ENCODE measurements around the gene FASTKD1.
A peak's percentile ranks its signal among the peaks of the same experiment; 100 is the strongest.
"Not testable (repeated sequence)": the region's sequence is repeated elsewhere in the genome, so short reads cannot be mapped to it uniquely, and the experiment has no call there.

The FASTKD1 gene

DNA sequence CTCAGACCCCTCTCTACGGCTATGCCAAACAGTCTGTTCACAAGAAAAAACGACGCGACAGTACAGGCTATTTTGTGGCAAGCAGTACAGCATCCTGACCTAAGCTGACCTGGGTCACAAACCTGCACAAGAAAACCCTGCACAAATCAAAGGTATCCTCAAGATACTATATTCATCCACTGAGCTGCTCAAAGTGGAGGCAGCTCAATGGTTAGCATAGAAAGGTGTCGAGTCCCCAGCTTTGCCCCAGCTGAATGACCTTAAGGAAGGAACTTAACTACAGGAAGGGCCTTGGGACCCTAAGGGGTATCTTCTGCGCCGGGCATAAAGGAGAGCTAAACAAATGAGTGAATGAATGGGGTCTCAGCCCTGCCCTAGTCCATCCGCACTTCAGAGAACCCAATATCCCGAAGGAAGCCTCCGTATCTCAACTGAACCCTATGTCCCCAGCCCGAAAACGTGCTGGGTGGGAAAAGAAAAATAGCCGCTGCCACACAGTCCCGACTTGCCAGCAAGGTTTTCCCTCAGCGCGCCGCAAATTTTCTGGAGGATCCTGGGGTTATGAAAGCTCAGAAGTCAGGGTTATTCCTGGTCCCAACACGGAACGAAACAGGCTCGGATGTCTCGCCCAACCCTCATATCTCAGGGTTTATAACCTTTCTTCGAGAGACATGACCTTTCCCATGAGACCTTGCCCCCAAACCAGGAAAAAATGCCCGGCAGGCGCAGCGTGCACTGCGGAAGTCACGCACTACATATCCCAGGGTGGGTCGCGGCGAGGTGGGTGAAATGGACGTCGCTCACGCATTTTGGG lies at the start of gene FASTKD1:
TSS of gene FASTKD1 (minus strand) at position 706 of the 814 bp plus-strand sequence. CDS start 1,836 bp downstream, outside the sequence.
- DNase-seq (ENCODE audit: low read depth): peak; percentile 77

DNA sequence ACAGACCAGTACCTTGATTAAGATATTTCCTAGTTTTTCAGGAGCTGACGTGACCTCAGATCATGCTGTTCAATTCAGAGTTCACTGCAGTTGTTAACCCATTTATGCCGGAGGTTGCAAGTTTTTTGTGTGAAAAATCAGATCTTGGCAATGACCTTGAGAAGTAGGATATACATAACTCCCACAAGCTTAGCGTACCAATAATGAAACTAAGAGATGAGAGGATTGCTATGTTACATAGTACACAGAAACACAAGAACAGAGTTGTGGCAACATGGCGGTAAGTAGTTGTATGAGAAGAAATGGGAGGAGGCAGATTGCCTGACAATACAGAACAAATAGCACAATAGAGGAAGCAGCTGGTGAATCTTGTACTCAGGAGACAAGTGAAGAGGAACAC lies 49.6 kb upstream of the FASTKD1 start:
- no peak for DNase-seq (ENCODE audit: low read depth)

- no peak for DNase-seq (ENCODE audit: low read depth)
Observed at GRCh38 chr2:169620509-169620908, 46.8 kb upstream of the FASTKD1 start.

- no peak for DNase-seq (ENCODE audit: low read depth)
Observed at GRCh38 chr2:169619946-169620345, 46.3 kb upstream of the FASTKD1 start.

DNA sequence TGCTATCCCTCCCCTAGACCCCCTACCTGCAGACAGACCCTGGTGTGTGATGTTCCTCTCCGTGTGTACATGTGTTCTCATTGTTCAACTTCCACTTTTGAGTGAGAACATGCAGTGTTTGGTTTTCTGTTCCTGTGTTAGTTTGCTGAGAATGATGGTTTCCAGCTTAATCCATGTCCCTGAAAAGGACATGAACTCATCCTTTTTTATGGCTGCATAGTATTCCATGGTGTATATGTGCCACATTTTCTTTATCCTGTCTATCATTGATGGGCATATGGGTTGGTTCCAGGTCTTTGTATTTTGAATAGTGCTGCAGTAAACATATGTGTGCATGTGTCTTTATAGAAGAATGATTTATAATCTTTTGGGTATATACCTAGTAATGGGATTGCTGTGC lies 42.3 kb upstream of the FASTKD1 start:
- not testable (repeated sequence) for DNase-seq (ENCODE audit: low read depth)

DNA sequence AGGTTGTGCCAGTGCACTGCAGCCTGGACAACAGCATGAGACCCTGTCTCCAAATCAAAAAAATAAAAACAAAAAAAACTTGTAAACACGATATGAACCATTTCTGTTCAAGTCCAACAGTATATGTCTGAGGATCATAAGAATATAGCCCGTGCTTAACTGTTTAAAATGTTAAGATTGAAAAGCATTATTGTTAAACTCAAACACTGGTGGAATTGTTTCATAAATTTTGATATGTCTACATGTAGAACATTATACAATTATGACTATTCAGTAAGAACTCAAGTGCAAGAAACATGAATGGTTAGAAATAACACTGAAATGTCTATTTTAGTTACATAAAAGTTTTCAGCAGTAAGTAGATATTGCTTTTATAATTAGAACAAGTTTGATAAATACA lies 40.2 kb upstream of the FASTKD1 start:
- no peak for DNase-seq (ENCODE audit: low read depth)

- DNase-seq (ENCODE audit: low read depth): no peak
Observed at GRCh38 chr2:169609264-169609663, 35.6 kb upstream of the FASTKD1 start.

DNA sequence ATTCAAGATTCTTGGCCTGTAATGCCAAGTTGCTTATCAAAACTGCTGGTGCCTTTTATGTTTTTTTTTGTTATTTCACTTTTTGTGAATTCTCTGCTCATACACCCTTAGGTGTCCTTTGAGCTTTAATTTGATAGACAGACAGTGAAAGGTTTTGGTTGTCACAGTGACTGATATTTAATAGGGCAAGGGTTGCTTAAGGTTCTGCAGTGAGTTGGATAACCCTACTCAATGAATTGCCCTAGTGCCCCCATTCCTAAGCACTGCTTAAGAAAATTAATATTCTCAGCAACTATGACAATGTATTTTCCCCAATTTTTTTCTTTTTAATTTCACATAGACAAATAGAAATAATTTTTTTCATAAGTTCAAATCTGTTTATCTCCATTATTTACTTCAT lies 25.9 kb upstream of the FASTKD1 start:
- no peak for DNase-seq (ENCODE audit: low read depth)

DNA sequence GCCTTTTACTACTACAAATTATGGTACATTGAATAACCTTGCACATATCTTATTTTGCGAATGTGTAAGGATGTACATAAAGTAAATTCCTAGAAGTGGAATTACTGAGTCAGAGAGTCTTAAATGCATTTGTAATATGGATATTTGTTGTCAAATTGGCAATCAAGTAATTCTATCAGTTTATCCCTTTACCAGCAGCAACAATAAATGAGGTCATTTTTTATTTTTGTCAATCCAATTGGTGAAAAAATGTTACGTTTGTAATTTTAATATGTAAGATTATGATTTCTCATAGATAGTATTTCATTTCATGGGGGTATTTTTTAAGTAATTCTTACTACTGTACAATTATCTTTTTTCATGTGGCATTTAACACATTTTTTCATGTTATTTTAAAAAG lies 25.3 kb upstream of the FASTKD1 start:
- no peak for DNase-seq (ENCODE audit: low read depth)

DNA sequence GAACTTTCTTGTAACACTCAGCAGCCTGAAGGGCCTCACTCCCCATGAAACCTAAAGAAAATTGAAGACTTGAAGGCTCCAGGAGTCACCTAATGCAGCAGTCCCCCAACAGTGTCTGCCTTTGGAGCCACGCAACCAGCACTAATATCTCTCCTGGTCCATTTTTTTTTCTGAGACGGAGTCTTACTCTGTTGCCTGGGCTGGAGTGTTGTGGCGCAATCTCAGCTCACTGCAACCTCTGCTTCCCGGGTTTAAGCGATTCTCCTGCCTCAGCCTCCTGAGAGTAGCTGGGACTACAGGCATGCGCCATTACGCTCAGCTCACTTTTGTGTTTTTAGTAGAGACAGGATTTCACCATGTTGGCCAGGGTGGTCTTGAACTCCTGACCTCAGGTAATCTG lies 22.9 kb upstream of the FASTKD1 start:
- DNase-seq (ENCODE audit: low read depth): not testable (repeated sequence)

- no peak for DNase-seq (ENCODE audit: low read depth)
Observed at GRCh38 chr2:169590804-169591203, 17.1 kb upstream of the FASTKD1 start.

DNA sequence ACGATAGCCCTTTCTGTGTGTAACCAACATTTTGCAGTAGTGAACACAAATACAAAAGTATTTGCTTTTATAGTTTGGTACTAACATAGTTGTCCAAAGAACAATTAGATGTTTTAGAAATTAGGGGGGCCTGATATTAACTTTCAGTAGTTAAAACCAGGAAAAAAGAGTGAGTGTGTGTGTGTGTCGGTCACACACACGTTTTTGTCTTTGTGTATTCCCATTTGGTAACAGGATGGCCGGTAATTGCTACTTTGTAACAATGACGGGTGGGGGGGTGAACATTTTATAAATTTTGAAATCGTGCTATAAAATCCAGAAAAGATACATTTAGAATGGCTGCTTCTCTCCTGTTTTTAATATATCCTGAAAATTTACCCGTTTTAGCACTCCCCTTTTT lies 12.0 kb upstream of the FASTKD1 start:
- DNase-seq (ENCODE audit: low read depth): no peak

- DNase-seq (ENCODE audit: low read depth): peak; percentile 79
Observed at GRCh38 chr2:169584005-169584877, 10.6 kb upstream of the FASTKD1 start, which contains the start of gene PPIG. PPIG (plus strand) TSS chr2:169584351; CDS start chr2:169604042, 19,691 bp downstream.

DNA sequence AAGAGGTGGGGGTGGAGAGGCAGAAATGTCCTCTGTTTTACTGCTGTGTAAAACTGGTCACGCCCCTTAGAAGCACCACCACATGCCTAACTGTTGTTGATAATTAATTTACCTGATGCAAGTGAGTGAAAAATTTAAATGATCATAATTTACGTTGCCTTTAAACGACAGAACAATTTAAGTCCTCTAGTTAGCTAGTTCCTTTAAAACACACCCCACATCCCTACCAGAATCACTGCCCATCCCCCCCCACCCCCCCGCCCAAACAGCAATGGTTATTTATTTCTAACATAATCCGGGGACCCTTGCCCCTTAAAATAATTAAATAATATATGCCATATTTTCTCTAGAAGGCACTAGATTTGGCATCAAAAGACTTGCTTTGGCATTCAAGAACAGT lies 9.9 kb upstream of the FASTKD1 start:
- no peak for DNase-seq (ENCODE audit: low read depth)

DNA sequence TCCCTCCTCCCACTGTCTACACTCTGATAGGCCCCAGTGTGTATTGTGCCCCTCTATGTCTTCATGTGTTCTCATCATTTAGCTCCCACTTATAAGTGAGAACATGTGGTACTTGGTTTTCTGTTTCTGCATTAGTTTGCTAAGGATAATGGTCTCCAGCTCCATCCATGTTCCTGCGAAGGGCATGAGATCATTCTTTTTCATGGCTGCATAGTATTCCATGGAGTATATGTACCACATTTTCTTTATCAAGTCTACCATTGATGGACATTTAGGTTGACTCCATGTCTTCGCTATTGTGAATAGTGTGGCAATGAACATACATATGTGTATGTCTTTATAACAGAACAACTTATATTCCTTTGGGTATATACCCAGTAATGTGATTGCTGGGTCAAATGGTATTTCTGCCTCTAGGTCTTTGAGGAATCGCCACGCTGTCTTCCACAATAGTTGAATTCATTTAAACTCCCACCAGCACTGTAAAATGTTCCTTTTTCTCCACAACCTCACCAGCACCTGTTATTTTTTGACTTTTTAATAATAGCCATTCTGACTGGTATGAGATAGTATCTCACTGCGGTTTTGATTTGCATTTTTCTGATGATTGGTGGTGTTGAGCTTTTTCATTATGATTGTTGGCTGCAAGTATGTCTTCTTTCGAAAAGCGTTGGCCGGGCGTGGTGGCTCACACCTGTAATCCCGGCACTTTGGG lies 9.0 kb upstream of the FASTKD1 start:
- not testable (repeated sequence) for DNase-seq (ENCODE audit: low read depth)

DNA sequence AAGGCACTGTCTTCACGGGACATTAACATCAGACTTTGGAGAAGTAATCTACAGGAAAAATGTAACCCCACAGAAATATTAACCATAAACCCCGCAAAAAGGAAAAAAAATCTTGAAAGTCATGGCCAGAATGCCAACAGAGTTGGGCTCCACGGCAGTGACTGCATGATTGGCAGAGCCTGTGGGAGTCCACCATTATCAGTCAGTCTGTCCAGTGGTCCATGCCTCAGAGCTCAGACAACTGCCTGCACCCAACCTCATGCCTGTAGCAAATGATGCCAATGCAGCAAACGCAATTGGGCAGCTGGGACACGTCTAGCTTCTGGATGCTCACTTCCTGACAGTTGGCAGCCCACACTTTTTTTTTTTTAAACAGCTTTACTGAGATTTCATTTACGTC lies 5.4 kb upstream of the FASTKD1 start:
- no peak for DNase-seq (ENCODE audit: low read depth)

DNA sequence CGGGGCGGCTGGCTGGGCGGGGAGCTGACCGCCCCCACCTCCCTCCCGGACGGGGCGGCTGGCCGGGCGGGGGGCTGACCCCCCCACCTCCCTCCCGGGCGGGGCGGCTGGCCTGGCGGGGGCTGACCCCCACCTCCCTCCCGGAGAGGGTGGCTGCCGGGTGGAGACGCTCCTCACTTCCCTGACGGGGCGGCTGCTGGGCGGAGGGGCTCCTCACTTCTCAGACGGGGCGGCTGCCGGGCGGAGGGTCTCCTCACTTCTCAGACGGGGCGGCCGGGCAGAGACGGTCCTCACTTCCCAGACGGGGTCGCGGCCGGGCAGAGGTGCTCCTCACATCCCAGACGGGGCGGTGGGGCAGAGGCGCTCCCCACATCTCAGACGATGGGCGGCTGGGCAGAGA lies 1.6 kb upstream of the FASTKD1 start:
- DNase-seq (ENCODE audit: low read depth): not testable (repeated sequence)

DNA sequence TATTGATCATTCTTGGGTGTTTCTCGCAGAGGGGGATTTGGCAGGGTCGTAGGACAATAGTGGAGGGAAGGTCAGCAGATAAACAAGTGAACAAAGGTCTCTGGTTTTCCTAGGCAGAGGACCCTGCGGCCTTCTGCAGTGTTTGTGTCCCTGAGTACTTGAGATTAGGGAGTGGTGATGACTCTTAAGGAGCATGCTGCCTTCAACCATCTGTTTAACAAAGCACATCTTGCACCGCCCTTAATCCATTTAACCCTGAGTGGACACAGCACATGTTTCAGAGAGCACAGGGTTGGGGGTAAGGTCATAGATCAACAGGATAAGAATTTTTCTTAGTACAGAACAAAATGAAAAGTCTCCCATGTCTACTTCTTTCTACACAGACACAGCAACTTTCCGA lies 874 bp upstream of the FASTKD1 start:
- not testable (repeated sequence) for DNase-seq (ENCODE audit: low read depth)

GRCh38 chr2:169573974-169574299 lies 272 bp upstream of the FASTKD1 start:
- DNase-seq (ENCODE audit: low read depth): no peak

- DNase-seq (ENCODE audit: low read depth): no peak
Observed at GRCh38 chr2:169572821-169573159, 875 bp downstream of the FASTKD1 start.

- no peak for DNase-seq (ENCODE audit: low read depth)
Observed at GRCh38 chr2:169572189-169572588, 1.5 kb downstream of the FASTKD1 start.

GRCh38 chr2:169571571-169571970 lies 2.1 kb downstream of the FASTKD1 start:
- no peak for DNase-seq (ENCODE audit: low read depth)

DNA sequence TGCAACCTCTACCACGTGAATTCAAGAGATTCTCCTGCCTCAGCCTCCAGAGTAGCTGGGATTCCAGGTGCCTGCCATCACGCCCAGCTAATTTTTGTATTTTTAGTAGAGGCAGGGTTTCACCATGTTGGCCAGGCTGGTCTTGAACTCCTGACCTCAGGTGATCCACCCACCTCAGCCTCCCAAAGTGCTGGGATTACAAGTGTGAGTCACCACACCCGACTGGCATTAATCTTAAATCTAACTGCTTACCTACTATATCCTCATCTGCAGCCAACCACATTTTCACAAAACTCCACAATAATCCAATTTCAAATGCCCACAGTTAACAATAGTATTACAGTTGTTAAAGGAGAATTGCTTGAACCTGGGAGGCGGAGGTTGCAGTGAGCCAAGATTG lies 2.9 kb downstream of the FASTKD1 start:
- not testable (repeated sequence) for DNase-seq (ENCODE audit: low read depth)

Measured in stimulated activated CD8-positive, alpha-beta memory T cell treated with anti-CD3 and anti-CD28 coated beads, Interleukin-12 subunit alpha, Interleukin-12 subunit beta, amount 100 ng/mL, for 4 hours (primary cell).